ENCODE results near the gene GLMN. TPM values are rescaled to one million over a fixed set of nuclear protein-coding genes. Genes with fewer than 3 reads are reported as not detected.
A peak's percentile ranks its signal among the peaks of the same experiment; 100 is the strongest.

GLMN gene
- total and polyA plus RNA-seq, 2 of the 13 experiments (the other 11 are each of a cell fraction or from before 2014, with no cell fraction given) = 5.9 to 18.4 TPM

GRCh38 chr1:92298573-92299476 lies at the start of gene GLMN, which contains the start of gene RPAP2 (continued):
- TF ChIP-seq SAP130 (CRISPR knock-in tag; IDR thresholded peaks at IDR 0.05; ENCODE audit: low read depth) = peak; percentile 83
- no peak for TF ChIP-seq ZNF740 (CRISPR knock-in tag; IDR thresholded peaks at IDR 0.05)
- TF ChIP-seq ZNF318 (CRISPR knock-in tag; IDR thresholded peaks at IDR 0.05) = 0 out of 2 replicates have a peak, but pooled peaks have one; percentile 77
- TF ChIP-seq YEATS4 (CRISPR knock-in tag; IDR thresholded peaks at IDR 0.05; ENCODE audit: borderline replicate concordance) = peak; percentile 91
- no peak for TF ChIP-seq POLR2AphosphoS2 (IDR thresholded peaks at IDR 0.05; ENCODE audit: low read depth, low read length)
- peak; percentile 64; the same call in 1 of the 2 replicates for TF ChIP-seq CREBL2 (CRISPR knock-in tag; IDR thresholded peaks at IDR 0.05; ENCODE audit: borderline replicate concordance)
- peak; percentile 74 for TF ChIP-seq SRSF1 (optimal IDR thresholded peaks at IDR 0.05; ENCODE audit: low read depth, low read length)
- peak; percentile 73; the same call in 1 of the 2 replicates for TF ChIP-seq MTERF4 (CRISPR knock-in tag; IDR thresholded peaks at IDR 0.05)
- no peak for TF ChIP-seq ZBTB7B (CRISPR knock-in tag; IDR thresholded peaks at IDR 0.05)
- TF ChIP-seq ZNF891 (CRISPR knock-in tag; IDR thresholded peaks at IDR 0.05) = peak; percentile 94; the same call in 1 of the 2 replicates
- TF ChIP-seq RCOR2 (CRISPR knock-in tag; IDR thresholded peaks at IDR 0.05) = no peak
- TF ChIP-seq SMC3 (IDR thresholded peaks at IDR 0.05; ENCODE audit: low read length) = no peak
- TF ChIP-seq POLR2A (IDR thresholded peaks at IDR 0.05; ENCODE audit: insufficient read depth in 1 of 2, low read depth in 2 of 2, low read length in 2 of 2) = peak; percentile 91 to 97
- TF ChIP-seq ZNF7 (CRISPR knock-in tag; IDR thresholded peaks at IDR 0.05) = no peak
- TF ChIP-seq ZNF564 (CRISPR knock-in tag; IDR thresholded peaks at IDR 0.05) = peak; percentile 35; the same call in 1 of the 2 replicates
